CD14-positive monocyte (primary cell): ENCODE results near the gene SPEM1. TPM values are rescaled to one million over a fixed set of nuclear protein-coding genes. Genes with fewer than 3 reads are reported as not detected.

Experiments
- DNase-seq, 3 donors: peaks; one replicate each; pipeline ENCODE4 v3.0.0-alpha.2; 2011 to 2022
- H2AFZ ChIP-seq: 2 replicates; pipeline ENCODE4 v1.6.0; 2012; ENCODE audit warnings: mild to moderate bottlenecking, low read depth, low read length, inconsistent platforms; ENCODE audit not compliant: insufficient read depth, poor library complexity, severe bottlenecking
- H3K27ac ChIP-seq, 2 donors: 1 replicate in 1 of 2; 2 replicates in 1 of 2; pipeline ENCODE4 v1.5.1; 2012 to 2013; ENCODE audit warnings: low read length in 2 of 2, control low read depth in 1 of 2, inconsistent platforms in 1 of 2, low read depth in 1 of 2, mild to moderate bottlenecking in 1 of 2
- H3K27me3 ChIP-seq, 2 donors: one replicate each; pipeline versions ENCODE4 v1.6.0 to v1.6.1; 2011 to 2013; ENCODE audit warnings: low read length in 2 of 2; ENCODE audit not compliant: control insufficient read depth in 2 of 2, insufficient read depth in 2 of 2
- H3K36me3 ChIP-seq, 2 donors: replicated peaks in 1 of 2; 1 replicate in 1 of 2; 2 replicates in 1 of 2; pipeline versions ENCODE4 v1.5.1 to v1.6.1; 2012 to 2013; ENCODE audit warnings: low read length in 2 of 2, control low read depth in 1 of 2, inconsistent platforms in 1 of 2, mild to moderate bottlenecking in 1 of 2; ENCODE audit not compliant: insufficient read depth in 2 of 2, control insufficient read depth in 1 of 2
- H3K4me1 ChIP-seq, 2 donors: 1 replicate in 1 of 2; 2 replicates in 1 of 2; pipeline versions ENCODE4 v1.5.1 to v1.6.1; 2012 to 2013; ENCODE audit warnings: low read length in 2 of 2, control low read depth in 1 of 2, inconsistent platforms in 1 of 2, mild to moderate bottlenecking in 1 of 2, moderate library complexity in 1 of 2; ENCODE audit not compliant: insufficient read depth in 2 of 2, control insufficient read depth in 1 of 2
- H3K4me2 ChIP-seq: replicated peaks from 2 replicates; pipeline ENCODE3; 2012; ENCODE audit warnings: low read length, moderate library complexity, mild to moderate bottlenecking; ENCODE audit not compliant: poor library complexity, severe bottlenecking; ENCODE audit errors: extremely low read depth
- H3K4me3 ChIP-seq, 3 experiments: fragments of 200-600 bp in 1 of 3; sonication (generic) in 1 of 3; replicated peaks in 1 of 3; 1 replicate in 2 of 3; 2 replicates in 1 of 3; pipeline ENCODE4 v1.5.1; 2011 to 2013; ENCODE audit warnings: low read length in 3 of 3, mild to moderate bottlenecking in 3 of 3, control low read depth in 2 of 3, low read depth in 2 of 3, inconsistent platforms in 1 of 3, moderate library complexity in 1 of 3
- H3K79me2 ChIP-seq: 2 replicates; pipeline ENCODE4 v1.6.0; 2012; ENCODE audit warnings: mild to moderate bottlenecking, control low read depth, inconsistent platforms, low read length, moderate library complexity; ENCODE audit not compliant: insufficient read depth
- H3K9ac ChIP-seq: 2 replicates; pipeline ENCODE4 v1.6.0; 2017; ENCODE audit warnings: low read length, mild to moderate bottlenecking; ENCODE audit not compliant: insufficient read depth, poor library complexity, severe bottlenecking
- H3K9me3 ChIP-seq, 2 donors: replicated peaks in 1 of 2; 1 replicate in 1 of 2; 2 replicates in 1 of 2; pipeline versions ENCODE4 v1.5.1 to v1.6.1; 2012 to 2013; ENCODE audit warnings: low read length in 2 of 2, control low read depth in 1 of 2; ENCODE audit not compliant: control insufficient read depth in 1 of 2, insufficient read depth in 1 of 2
- H4K20me1 ChIP-seq: 2 replicates; pipeline ENCODE4 v1.6.0; 2012; ENCODE audit warnings: mild to moderate bottlenecking, low read length, control low read depth, moderate library complexity; ENCODE audit not compliant: insufficient read depth
- H3K27ac Mint-ChIP-seq, 7 donors: one replicate each; pipeline ENCODE4 v1.8.0; 2020; ENCODE audit warnings: mild to moderate bottlenecking in 7 of 7, mixed read lengths in 7 of 7, moderate library complexity in 6 of 7, inconsistent platforms in 2 of 7
- H3K27me3 Mint-ChIP-seq, 3 donors: one replicate each; pipeline ENCODE4 v1.8.0; 2021 to 2022; ENCODE audit warnings: low read depth in 3 of 3, mild to moderate bottlenecking in 3 of 3, mixed read lengths in 3 of 3, moderate library complexity in 3 of 3, inconsistent platforms in 1 of 3
- H3K36me3 Mint-ChIP-seq, 2 donors: one replicate each; pipeline ENCODE4 v1.8.0; 2020; ENCODE audit warnings: mixed read lengths in 2 of 2, inconsistent platforms in 1 of 2, mild to moderate bottlenecking in 1 of 2
- H3K4me1 Mint-ChIP-seq: one replicate; pipeline ENCODE4 v1.8.0; 2020; ENCODE audit warnings: mild to moderate bottlenecking, mixed read lengths
- H3K4me3 Mint-ChIP-seq, 2 donors: one replicate each; pipeline ENCODE4 v1.8.0; 2020; ENCODE audit warnings: mild to moderate bottlenecking in 2 of 2, mixed read lengths in 2 of 2, moderate library complexity in 1 of 2
- H3K9me3 Mint-ChIP-seq, 7 donors: one replicate each; pipeline ENCODE4 v1.8.0; 2020 to 2022; ENCODE audit warnings: mixed read lengths in 7 of 7, mild to moderate bottlenecking in 6 of 7, moderate library complexity in 6 of 7, inconsistent platforms in 2 of 7
- CTCF ChIP-seq: fragments of 200-600 bp; IDR thresholded peaks from one replicate; pipeline ENCODE4 v1.8.0; 2022; ENCODE audit warnings: antibody characterized with exemption, mild to moderate bottlenecking
- WGBS: methylation state at CpG from one replicate; pipeline ENCODE4 v1.1.5; 2013; ENCODE audit warnings: missing lambda C conversion rate; ENCODE audit not compliant: insufficient coverage; 5-methylcytosine and 5-hydroxymethylcytosine counted together
- intact Hi-C, 2 donors: fragments of 100-400 bp; cut with micrococcal nuclease; formaldehyde crosslinking; loops; one replicate each; pipeline versions ENCODE4 v1.15.0 to v1.15.1; 2023
- polyA plus RNA-seq, 3 donors: library from polyadenylated mRNA; depleted of rRNA in 1 of 3; unstranded in 2 of 3; stranded (reverse) in 1 of 3; fragments of 300-500 nt in 2 of 3; fragments of >200 nt in 1 of 3; fragmentation: Illumina TruSeq in 2 of 3; gene quantifications; 1 replicate in 2 of 3; 2 replicates in 1 of 3; pipeline ENCODE4 v1.2.3, GENCODE V29; 2012 to 2021

SPEM1 gene
- polyA plus RNA-seq, 3 donors, result not detected

- H3K4me1 Mint-ChIP-seq, result peaks cover 54% of the 10 kb centered on the region
- 0% methylated on average over 10 of the region's 12 CpGs for WGBS
- peaks cover 64 to 85% (median 76%) of the 10 kb centered on the region in 3 donors for H3K27me3 Mint-ChIP-seq
- Histone ChIP-seq H3K9ac (no peak overlapping the region), H3K4me3 (peak overlapping the region in 1 of 3 experiments; percentile 52), H2AFZ (no peak overlapping the region), H3K79me2 (peaks cover 8% of the 10 kb centered on the region), H3K36me3 (no peaks in the 10 kb centered on the region), H3K27ac (no peak overlapping the region), H3K27me3 (peaks cover 32 to 72% of the 10 kb centered on the region in 2 donors), H3K4me2 (peak overlapping the region; percentile 61), H3K9me3 (peaks cover 0 to 18% of the 10 kb centered on the region in 2 donors), H4K20me1 (peaks cover 29% of the 10 kb centered on the region), H3K4me1 (peaks cover 56 to 63% of the 10 kb centered on the region in 2 donors)
- peaks cover 0 to 18% (median 11%) of the 10 kb centered on the region in 7 donors for H3K9me3 Mint-ChIP-seq
- no peak overlapping the region for H3K27ac Mint-ChIP-seq
- peak overlapping the region; percentile 66 to 84 for H3K4me3 Mint-ChIP-seq
- peak; percentile 30 to 70 (median 46) for DNase-seq
- TF ChIP-seq CTCF, result no peak
- H3K36me3 Mint-ChIP-seq, result peaks cover 15 to 19% of the 10 kb centered on the region in 2 donors
- intact Hi-C loops, result no loop called here
These were observed 20.7 kb downstream of the SPEM1 start for GRCh38 chr17:7440834-7441195.

GRCh38 chr17:7441266-7441665 is 21.1 kb downstream of the SPEM1 start:
- H3K4me1 Mint-ChIP-seq, result peaks cover 53% of the 10 kb centered on the region
- H3K27me3 Mint-ChIP-seq, result peaks cover 68 to 89% (median 80%) of the 10 kb centered on the region in 3 donors
- DNase-seq, result no peak
- WGBS, result no CpG with 5 or more reads among the region's 7 CpGs
- no peak overlapping the region for H3K4me3 ChIP-seq
- intact Hi-C loops, result no loop called here
- H3K4me1 ChIP-seq, result peaks cover 53 to 60% of the 10 kb centered on the region in 2 donors
- no peak overlapping the region for H3K9ac ChIP-seq
- H3K9me3 Mint-ChIP-seq, result peaks cover 0 to 23% (median 11%) of the 10 kb centered on the region in 7 donors
- H3K27ac Mint-ChIP-seq, result no peak overlapping the region
- H2AFZ ChIP-seq, result no peak overlapping the region
- H3K4me2 ChIP-seq, result no peak overlapping the region
- peaks cover 29% of the 10 kb centered on the region for H4K20me1 ChIP-seq
- peaks cover 37 to 77% of the 10 kb centered on the region in 2 donors for H3K27me3 ChIP-seq
- peaks cover 19% of the 10 kb centered on the region in 2 donors for H3K36me3 Mint-ChIP-seq
- H3K36me3 ChIP-seq, result no peaks in the 10 kb centered on the region
- no peak overlapping the region for H3K27ac ChIP-seq
- H3K9me3 ChIP-seq, result peaks cover 0 to 18% of the 10 kb centered on the region in 2 donors
- peaks cover 3% of the 10 kb centered on the region for H3K79me2 ChIP-seq
- peak overlapping the region in 1 of 2 donors; percentile 84 for H3K4me3 Mint-ChIP-seq
- no peak for TF ChIP-seq CTCF
